GM18502 (cell line): ENCODE measurements around the gene DISP2.

Source experiments
- ATAC-seq: cut with Tn5 transposase; IDR thresholded peaks from one replicate; pipeline ENCODE4 v1.9.1; 2021; ENCODE audit warnings: mild to moderate bottlenecking; ENCODE audit not compliant: unreplicated experiment, poor library complexity

The DISP2 gene, protein sequence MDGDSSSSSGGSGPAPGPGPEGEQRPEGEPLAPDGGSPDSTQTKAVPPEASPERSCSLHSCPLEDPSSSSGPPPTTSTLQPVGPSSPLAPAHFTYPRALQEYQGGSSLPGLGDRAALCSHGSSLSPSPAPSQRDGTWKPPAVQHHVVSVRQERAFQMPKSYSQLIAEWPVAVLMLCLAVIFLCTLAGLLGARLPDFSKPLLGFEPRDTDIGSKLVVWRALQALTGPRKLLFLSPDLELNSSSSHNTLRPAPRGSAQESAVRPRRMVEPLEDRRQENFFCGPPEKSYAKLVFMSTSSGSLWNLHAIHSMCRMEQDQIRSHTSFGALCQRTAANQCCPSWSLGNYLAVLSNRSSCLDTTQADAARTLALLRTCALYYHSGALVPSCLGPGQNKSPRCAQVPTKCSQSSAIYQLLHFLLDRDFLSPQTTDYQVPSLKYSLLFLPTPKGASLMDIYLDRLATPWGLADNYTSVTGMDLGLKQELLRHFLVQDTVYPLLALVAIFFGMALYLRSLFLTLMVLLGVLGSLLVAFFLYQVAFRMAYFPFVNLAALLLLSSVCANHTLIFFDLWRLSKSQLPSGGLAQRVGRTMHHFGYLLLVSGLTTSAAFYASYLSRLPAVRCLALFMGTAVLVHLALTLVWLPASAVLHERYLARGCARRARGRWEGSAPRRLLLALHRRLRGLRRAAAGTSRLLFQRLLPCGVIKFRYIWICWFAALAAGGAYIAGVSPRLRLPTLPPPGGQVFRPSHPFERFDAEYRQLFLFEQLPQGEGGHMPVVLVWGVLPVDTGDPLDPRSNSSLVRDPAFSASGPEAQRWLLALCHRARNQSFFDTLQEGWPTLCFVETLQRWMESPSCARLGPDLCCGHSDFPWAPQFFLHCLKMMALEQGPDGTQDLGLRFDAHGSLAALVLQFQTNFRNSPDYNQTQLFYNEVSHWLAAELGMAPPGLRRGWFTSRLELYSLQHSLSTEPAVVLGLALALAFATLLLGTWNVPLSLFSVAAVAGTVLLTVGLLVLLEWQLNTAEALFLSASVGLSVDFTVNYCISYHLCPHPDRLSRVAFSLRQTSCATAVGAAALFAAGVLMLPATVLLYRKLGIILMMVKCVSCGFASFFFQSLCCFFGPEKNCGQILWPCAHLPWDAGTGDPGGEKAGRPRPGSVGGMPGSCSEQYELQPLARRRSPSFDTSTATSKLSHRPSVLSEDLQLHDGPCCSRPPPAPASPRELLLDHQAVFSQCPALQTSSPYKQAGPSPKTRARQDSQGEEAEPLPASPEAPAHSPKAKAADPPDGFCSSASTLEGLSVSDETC (N-terminal part only)

DNA sequence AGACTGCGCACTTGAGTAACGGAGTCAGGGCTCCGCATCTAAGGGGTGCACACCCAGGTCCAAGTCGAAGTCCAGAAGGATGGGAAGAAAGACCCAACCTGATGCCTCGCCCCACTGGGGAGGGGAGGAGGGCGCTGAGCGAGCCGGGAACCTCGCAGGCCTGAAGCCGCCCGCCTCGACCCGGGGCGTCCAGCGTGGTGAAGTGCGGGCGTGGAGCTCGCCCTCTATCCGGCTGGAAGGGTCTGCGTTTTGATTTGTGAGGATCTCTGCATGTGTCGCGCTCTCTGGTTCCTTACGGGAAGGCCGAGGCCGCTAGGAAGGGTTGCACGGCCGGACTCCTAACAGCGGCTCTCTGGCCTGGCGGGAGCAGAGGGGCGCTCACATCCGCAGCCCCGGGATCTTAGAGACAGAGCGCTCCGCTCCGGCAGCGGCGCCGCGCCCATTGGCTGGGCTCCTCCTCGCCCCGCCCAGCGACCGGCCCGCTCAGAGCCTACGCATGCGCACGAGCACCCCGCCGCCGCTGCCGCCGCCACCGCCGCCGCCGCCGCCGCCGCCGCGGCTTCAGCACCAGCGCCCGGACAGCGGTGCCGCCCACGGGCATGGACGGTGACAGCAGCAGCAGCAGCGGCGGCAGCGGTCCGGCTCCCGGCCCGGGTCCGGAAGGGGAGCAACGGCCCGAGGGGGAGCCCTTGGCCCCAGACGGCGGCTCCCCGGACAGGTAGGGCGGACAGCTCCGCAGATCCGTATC is at the start of gene DISP2:
Gene DISP2 (plus strand): TSS at position 497 of the 748 bp plus-strand sequence. CDS start 103 bp downstream, at position 600.
- ATAC-seq: peak; percentile 92

DNA sequence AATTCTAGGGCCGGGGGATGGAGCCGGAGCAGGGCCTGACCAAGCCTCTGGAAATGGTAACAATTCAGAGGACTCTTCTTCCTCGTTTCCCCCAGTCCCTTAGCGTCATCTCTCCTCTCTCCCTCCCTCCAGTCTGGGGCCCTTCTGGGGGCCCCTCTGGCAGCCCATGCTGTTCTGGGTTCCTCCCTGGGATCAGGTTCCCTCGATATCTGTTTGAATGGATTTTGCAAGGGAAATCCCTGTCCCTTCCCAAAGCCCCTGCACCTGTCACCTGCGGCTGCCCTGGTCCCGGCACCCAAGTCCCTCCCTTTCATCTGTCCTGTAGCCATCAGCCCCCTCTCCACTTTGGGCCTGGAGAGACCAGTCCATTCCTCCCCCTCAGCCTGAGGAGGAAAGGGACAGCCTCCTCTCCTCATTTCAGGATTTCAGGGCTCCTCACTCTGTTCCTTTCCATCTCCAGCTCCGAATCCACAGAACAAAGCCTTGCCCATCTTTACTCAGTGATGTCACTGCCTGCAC is 48.6 kb upstream of the DISP2 start:
- no peak for ATAC-seq

DNA sequence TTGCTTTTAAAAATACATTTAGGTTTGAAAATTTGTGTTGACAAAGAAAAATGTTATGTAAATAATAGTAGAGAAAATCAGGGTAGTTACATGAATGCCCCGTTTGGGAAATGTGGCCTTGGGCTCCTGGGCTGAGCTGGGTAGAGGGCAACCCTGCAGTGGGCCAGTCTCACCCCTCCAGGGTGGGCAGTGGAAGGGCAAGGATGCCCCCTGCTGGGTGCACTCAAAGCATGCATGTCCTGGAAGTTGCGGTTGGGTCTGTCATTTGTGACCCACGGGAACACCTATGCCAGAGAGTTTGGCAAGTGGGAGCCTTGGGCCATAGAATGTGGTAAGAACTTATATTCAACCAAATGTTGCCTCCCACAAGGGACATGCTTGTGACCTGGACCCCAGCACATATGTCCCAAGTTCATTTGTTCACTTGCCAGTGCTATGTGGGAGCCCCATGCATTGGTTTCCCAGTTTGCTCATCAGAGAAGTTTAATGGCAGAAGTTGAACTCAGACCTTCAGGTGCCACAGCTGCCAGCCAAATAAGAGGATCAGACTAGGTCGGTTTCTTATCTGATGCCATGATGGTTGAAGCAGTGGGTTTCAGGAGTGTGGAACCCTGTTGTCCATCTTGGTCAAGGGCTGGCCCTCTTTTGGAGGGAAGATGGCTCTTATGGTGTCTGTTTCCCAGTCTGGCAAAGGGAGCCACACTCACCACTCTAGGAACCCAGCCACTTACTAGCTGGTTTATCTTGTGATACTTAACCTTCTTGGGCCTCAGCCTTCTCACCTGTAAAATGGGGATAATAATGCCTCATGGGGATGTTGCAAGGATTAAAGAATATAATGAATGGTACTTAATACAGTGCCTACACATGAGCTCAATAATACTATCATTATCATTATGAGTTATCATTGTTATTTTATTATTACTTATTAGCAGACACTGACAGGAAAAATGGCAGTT is 47.7 kb upstream of the DISP2 start:
- ATAC-seq: no peak

DNA sequence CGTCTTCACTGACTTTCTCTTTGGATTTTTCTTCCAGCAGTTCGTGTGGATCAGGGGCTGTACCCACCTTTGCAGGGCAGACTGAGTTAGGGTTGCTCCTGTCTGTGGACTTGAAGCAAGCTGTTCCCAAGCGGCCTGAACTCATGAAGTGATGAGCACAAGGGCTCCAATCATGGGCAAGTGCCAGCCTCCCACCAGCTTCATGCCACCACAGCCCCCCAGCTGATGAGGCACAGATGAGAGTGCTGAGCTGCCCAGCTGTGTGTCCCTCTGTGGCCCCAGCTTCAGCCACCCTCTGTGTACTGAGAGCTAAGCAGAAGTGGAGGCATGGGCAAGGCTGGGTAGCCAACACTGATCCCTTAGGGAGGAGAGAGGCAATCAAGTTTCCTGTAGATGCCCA is 47.0 kb upstream of the DISP2 start:
- no peak for ATAC-seq

DNA sequence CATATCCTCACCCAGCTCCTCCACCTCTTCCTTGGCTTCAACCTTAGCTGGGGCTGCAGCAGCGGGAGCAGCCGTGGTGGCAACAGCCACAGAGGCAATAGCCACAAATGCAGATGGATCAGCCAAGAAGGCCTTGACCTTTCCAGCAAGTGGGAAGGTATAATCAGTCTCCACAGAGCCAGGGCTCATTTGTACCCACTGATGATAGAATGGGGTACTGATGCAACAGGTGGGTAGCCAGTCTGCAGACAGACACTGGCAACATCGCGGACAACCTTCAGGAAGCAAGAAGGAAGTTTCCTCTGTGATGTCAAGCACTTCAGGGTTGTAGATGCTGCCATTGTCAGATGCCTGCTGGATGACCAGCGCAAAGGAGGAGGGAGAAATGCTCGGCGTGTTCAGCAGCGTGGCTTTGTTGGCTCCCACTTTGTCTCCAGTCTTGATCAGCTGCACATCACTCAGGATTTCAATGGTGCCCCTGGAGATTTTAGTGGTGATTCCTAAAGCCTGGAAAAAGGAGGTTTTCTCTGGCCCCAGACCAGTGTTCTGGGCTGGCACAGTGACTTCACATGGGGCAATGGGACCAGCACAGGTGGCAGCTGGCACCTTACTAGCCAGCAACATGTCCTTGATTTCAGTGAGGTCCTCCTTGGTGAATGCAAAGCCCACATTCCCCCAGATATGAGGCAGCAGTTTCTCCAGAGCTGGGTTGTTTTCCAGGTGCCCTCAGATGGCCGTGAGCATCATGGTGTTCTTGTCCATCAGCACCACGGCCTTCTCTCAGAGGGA is 45.5 kb upstream of the DISP2 start:
- ATAC-seq: no peak

DNA sequence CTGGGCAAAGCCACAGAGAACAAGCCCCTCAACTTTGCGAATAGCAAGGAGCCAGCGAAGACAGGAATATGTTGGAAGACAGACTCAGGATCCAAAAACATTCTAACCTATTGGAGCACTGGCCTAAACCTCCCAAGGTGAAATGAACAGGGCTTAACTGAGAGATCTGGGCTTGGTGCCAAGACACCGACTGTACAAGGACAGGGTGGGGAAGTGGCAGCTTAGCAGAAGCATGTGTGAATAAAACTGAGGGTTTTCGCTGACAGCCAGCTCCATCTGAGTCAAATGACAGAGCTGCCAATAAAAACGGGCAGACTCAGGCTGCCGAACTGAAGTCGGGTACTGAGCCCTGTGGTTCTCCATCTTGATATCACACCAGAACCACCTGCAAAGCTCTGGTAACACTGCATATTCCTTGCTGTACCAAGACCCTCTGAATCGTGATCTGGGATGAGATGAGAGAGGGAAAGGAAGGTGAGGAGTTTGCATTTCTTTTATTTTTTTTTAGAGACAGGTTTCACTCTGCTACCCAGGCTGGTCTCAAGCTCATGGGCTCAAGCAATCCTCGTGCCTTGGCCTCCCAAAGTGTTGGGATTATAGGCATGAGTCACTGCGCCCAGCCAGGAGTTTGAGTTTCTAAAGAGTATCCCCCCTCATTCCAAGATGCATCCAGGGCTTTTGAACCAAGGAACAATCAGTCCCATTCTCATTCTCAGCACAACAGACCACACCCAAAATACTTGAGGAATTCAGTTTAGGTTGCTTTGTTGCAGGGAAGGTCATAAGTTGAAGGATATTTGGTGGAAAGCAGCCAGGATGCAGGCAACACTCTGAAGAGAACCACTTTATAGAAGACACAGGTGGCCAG is 44.3 kb upstream of the DISP2 start:
- ATAC-seq: no peak

DNA sequence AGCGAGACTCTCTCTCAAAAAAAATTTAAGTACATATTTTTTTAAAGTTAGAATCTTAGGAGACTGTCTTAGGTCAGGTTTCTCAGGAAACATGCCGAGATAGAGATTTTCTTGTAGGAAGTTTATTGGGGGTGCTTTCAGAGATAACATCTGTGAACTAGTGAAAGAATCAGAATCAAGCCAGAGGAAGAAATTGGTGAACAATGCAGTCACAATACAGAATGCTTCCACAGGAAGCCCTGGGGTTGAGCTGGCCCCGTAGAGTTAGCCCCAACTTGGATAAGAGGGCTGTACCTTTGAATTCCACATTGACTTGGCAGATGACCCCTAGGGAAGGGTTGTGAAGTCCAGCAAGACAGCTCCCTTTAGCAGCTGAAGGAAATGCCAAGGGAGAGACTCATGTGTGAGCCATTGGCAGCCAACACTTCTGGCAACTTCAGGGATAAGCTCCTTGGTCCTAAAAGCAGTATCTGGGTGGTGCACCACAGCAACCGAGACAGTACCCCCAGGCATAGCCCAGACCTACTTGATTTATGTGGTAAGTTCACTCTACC is 43.2 kb upstream of the DISP2 start:
- ATAC-seq: no peak

DNA sequence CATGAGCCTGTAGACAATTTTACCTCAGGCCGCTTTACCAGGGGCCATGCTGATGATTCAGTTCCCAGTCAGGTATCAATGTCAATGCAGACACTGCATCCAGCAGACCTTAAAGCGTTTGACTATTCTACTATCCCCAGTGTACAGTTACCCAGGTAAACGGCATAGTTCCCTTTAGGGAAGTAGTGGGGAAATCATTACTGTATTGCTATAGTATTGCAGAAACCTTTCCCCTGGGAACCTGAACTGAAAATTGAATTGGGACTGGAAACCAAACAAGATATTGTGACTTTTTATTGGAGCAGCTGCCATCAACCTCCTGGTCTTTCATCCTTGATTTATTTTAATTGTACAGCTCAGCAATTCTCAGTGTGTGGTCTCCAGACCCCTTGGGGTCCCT is 41.1 kb upstream of the DISP2 start:
- no peak for ATAC-seq

DNA sequence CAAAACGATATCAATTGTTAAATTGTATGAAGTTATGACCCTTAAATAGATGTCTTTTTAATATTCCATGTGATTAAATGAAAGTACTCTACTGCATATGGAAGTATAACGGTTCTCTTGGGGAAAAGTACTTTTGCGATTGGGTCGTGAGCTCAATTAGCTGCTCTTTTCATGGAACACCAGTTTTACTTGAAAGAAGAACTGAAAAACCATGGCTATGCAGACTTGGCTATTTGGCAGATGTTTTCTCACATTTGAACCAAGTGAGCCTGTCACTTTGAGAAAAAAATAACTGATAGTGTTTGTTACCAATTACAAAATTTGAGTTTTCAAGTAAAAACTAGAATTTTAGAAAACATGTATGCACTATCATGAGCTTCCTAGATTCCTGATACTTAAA is 40.4 kb upstream of the DISP2 start:
- ATAC-seq: no peak

DNA sequence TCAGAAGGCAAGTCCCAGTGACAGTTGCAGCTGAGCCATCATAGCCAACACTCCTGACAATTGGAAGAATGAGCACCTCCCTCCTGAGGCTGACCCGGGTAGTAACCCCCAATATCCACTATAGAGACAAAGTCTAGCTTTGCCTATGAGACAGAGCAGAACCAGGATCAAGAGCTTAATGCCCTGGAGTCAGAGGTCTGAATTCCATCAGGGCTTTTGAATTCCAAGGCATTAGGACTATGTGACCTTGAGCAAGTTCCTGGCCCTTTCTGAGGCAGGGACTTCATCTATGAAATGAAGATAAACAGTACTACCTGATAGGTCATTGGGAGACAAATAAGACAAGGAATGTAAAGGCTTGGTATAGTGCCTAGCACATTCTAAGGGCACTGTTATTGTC is 37.6 kb upstream of the DISP2 start:
- ATAC-seq: no peak

DNA sequence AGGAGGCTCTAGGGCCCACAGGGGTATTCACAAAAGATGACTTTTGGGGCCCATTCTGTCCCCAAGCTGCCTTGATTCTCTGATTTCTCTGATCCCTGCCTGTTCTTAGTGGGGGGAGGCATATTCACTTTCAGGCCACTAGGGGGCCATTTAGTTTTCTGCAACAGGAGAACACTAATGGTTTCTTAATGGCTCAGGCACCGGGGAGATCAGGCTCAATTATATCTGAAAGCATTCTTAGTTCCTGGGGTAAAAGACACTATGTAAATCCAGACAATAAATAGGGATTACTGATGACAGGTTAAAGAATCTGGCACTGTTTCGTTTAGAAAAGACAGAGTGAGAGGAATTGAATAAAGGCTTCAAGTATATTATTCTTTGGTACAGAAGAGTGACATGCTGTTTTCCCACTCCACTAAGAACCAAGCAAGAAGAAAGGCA is 37.1 kb upstream of the DISP2 start:
- no peak for ATAC-seq

DNA sequence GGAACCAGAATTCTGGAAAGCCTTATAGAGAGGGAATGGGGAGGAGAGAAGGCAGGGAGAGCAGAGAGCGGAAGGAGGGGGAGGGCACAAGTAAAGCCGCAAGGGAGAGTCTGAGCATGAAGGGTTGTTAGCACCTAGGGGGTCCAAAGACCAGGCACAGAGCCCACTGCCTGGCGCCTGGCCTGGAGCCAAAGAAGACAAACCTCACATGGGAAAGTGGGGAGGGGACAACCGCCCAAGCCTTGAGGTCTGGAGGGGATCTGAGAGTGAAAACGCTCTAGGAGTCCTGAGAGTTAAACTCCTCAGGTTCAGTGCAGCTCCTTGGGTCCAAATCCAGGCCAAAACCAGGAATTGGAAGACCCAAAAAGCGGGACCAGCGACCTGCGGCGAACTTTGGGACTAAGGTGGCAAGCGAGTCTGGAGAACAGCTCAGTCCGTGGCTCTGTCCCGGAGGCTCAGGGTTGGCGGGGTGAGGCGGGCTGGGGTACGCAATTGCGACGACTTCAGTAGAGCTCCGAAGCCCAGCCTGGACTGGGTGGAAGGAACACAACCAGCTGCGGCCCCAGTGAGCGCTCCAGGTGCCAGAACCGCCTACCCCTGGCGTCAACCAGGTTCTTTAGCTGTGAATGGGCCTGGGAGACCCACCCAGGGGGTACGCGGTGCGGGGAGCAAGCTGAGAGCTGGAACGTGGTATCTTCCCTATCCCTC is 35.3 kb upstream of the DISP2 start:
- ATAC-seq: no peak

DNA sequence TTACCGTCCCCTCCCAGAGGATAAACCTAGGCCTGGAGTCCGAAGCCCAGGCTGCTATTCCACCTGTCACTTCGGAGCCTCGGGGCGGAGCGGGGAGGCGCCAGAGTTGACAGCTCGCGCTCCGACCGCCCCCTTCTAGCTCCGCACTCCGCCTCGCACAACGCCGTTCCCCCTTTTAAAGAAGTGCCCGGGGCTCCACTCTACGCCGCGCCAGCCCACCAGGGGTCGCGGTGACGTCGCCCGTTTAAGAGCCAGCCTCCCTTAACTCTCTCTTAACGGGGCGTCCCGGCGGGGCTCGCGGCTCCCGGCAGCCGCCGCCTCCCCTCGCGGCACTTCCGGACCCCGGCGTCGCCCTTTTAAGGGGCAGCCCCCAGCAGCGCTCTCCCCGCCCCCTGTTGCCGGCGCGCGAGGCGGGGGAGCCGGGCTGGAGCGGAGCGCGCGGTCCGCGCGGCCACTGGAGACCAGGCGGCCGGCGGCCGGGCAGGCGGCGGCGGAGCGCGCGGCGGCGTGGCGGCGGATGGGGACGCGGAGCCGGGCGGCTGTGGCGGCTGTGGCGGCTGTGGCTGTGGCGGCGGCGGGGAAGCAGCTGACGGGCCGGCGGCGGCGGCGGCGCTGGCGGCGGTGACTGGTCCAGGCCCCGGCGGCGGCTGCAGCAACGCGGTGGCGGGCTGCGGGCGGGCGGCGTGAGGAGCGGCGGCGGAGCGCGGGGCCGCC is 34.6 kb upstream of the DISP2 start, which contains the start of gene INAFM2:
Gene INAFM2 (plus strand): TSS at position 454 of the 714 bp plus-strand sequence. CDS start 364 bp downstream, outside the sequence.
- peak; percentile 94 for ATAC-seq

DNA sequence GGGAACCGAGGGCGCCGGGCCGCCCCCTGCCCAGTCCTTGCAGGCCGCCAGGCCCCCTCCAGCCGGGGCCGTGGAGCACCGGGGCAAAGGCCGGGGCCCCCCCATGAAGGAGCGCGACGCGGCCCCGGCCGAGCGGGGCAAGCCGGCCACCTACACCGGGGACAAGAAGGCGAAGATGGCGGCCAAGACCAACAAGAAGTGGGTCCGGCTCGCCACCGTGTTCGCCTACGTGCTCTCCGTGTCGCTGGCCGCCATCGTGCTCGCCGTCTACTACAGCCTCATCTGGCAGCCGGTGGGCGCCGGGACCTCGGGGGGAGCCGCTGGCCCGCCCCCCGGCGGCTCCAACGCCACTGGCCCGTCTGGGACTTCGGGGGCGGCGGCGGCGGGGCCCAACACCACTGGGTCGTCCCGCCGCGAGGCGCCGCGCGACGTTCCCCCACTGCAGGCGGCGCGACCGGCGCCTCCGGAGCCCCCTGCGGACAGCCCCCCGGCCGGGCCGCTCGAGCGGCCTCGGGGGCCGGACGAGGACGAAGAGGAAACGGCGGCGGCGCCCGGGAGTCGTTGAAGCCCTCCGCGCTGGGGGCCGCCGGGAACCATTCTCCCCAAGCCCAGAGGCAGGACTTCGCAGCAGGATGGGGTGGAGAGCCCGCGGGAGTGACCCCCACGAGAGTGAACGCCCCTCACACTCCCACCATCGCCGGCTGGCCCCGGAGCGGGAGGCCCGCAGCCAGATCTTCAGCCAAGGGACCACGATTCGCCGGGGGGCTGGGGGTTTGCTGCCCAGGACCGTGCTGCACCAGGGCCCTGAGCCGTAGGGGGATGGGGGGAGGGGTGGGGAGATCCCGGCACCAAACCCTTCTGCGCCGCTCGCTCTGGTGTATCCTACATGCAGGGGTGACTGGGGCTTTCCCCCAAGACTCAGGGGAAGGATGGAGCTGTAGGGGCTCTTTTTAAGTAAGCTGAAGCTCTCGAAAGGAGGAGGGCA is 33.8 kb upstream of the DISP2 start:
- no peak for ATAC-seq
